Naive thymus-derived CD8-positive, alpha-beta T cell (primary cell): Measurements from ENCODE around the gene SCAPER. TPM values are rescaled to one million over a fixed set of nuclear protein-coding genes. Genes with fewer than 3 reads are reported as not detected.

ENCODE experiments used
- ATAC-seq, 2 donors: fragments of 150-1000 bp; cut with Tn5 transposase in 1 of 2; sonication (Bioruptor Pico), chemical (Tn5 transposase) in 1 of 2; 1 replicate in 1 of 2; 2 replicates in 1 of 2; pipeline ENCODE4 v1.10.0; 2021; ENCODE audit warnings: mild to moderate bottlenecking in 2 of 2, moderate library complexity in 2 of 2
- POLR2A ChIA-PET: fragments of 350-600 bp; sonication (Branson Sonifier 250); formaldehyde crosslinking; loops from one replicate; lab custom pipeline; 2021; ENCODE audit warnings: antibody characterized with exemption; lab: Charles Lee
- DNase-seq, 10 donors: peaks; one replicate each; pipeline versions ENCODE4 v3.0.0 to v3.0.0-alpha.2; 2020 to 2022
- H3K27ac Mint-ChIP-seq, 10 donors: one replicate each; pipeline ENCODE4 v1.8.0; 2020 to 2022; ENCODE audit warnings: mild to moderate bottlenecking in 10 of 10, mixed read lengths in 10 of 10, moderate library complexity in 4 of 10, inconsistent platforms in 1 of 10
- H3K27me3 Mint-ChIP-seq, 5 donors: one replicate each; pipeline ENCODE4 v1.8.0; 2021 to 2022; ENCODE audit warnings: mixed read lengths in 5 of 5
- H3K36me3 Mint-ChIP-seq, 3 donors: one replicate each; pipeline ENCODE4 v1.8.0; 2020 to 2022; ENCODE audit warnings: mixed read lengths in 3 of 3, mild to moderate bottlenecking in 2 of 3, inconsistent platforms in 1 of 3
- H3K4me1 Mint-ChIP-seq, 4 donors: one replicate each; pipeline ENCODE4 v1.8.0; 2021 to 2022; ENCODE audit warnings: mixed read lengths in 4 of 4
- H3K4me3 Mint-ChIP-seq, 10 donors: one replicate each; pipeline ENCODE4 v1.8.0; 2020 to 2022; ENCODE audit warnings: mild to moderate bottlenecking in 10 of 10, mixed read lengths in 10 of 10, moderate library complexity in 6 of 10, inconsistent platforms in 1 of 10
- H3K9me3 Mint-ChIP-seq, 9 donors: one replicate each; pipeline ENCODE4 v1.8.0; 2020 to 2022; ENCODE audit warnings: mixed read lengths in 9 of 9, mild to moderate bottlenecking in 3 of 9, inconsistent platforms in 1 of 9, moderate library complexity in 1 of 9
- polyA plus RNA-seq, 3 donors: library from polyadenylated mRNA; unstranded; fragments of 300-500 nt; fragmentation: Illumina TruSeq; gene quantifications; one replicate each; pipeline ENCODE4 v1.2.3, GENCODE V29; 2021
- total RNA-seq, 8 experiments: library from RNA in 2 of 8; stranded (reverse) in 2 of 8; gene quantifications; one replicate each; pipeline ENCODE4 v1.2.3 and lab custom pipeline; 2021 to 2026

Gene SCAPER
- total and polyA plus RNA-seq, 5 experiments from 2014 or later = 12.3 to 58.5 (median 17.7) TPM

GRCh38 chr15:76799760-76800159, 105.4 kb downstream of the SCAPER start:
- DNase-seq = no peak
- Mint-ChIP-seq H3K4me3 (no peak overlapping the region), H3K36me3 (peaks cover 13 to 77% (median 45%) of the 10 kb centered on the region in 3 donors), H3K4me1 (peaks cover 0 to 2% (median 0%) of the 10 kb centered on the region in 4 donors), H3K9me3 (no peaks in the 10 kb centered on the region), H3K27ac (no peak overlapping the region), H3K27me3 (no peaks in the 10 kb centered on the region)
- no peak for ATAC-seq
- POLR2A ChIA-PET = no interaction called here

- Mint-ChIP-seq H3K4me1 (no peaks in the 10 kb centered on the region), H3K9me3 (peaks cover 0 to 11% (median 7%) of the 10 kb centered on the region in 9 donors), H3K27ac (no peak overlapping the region), H3K36me3 (peaks cover 32 to 82% (median 65%) of the 10 kb centered on the region in 3 donors), H3K4me3 (no peak overlapping the region), H3K27me3 (no peaks in the 10 kb centered on the region)
- POLR2A ChIA-PET = no interaction called here
- ATAC-seq (no peak), DNase-seq (no peak)
Observed at GRCh38 chr15:76795217-76795616, 109.9 kb downstream of the SCAPER start.

- Mint-ChIP-seq H3K4me1 (no peaks in the 10 kb centered on the region), H3K4me3 (no peak overlapping the region), H3K9me3 (peaks cover 0 to 11% (median 7%) of the 10 kb centered on the region in 9 donors), H3K27ac (no peak overlapping the region), H3K27me3 (no peaks in the 10 kb centered on the region), H3K36me3 (peaks cover 30 to 66% (median 58%) of the 10 kb centered on the region in 3 donors)
- DNase-seq = no peak
- no peak for ATAC-seq
- POLR2A ChIA-PET = no interaction called here
Observed at GRCh38 chr15:76793162-76793561, 112.0 kb downstream of the SCAPER start.

GRCh38 chr15:76791511-76791910, 113.6 kb downstream of the SCAPER start:
- Mint-ChIP-seq H3K27ac (no peak overlapping the region), H3K4me1 (no peaks in the 10 kb centered on the region), H3K36me3 (peaks cover 32 to 57% (median 51%) of the 10 kb centered on the region in 3 donors)

GRCh38 chr15:76787273-76787672, 117.9 kb downstream of the SCAPER start:
- no peak for DNase-seq
- Mint-ChIP-seq H3K4me3 (no peak overlapping the region), H3K36me3 (peaks cover 25 to 70% (median 65%) of the 10 kb centered on the region in 3 donors), H3K27ac (no peak overlapping the region), H3K9me3 (peaks cover 0 to 20% (median 8%) of the 10 kb centered on the region in 9 donors), H3K4me1 (peaks cover 0 to 5% (median under 1%) of the 10 kb centered on the region in 4 donors), H3K27me3 (no peaks in the 10 kb centered on the region)
- POLR2A ChIA-PET = no interaction called here
- no peak for ATAC-seq

More at GRCh38 chr15:76791511-76791910, 113.6 kb downstream of the SCAPER start:
- no peak for ATAC-seq
- peaks cover 0 to 11% (median 7%) of the 10 kb centered on the region in 9 donors for H3K9me3 Mint-ChIP-seq
- POLR2A ChIA-PET = no interaction called here
- H3K27me3 Mint-ChIP-seq = no peaks in the 10 kb centered on the region
- no peak for DNase-seq
- no peak overlapping the region for H3K4me3 Mint-ChIP-seq

- Mint-ChIP-seq H3K9me3 (peaks cover 0 to 25% (median 6%) of the 10 kb centered on the region in 9 donors), H3K27ac (no peak overlapping the region), H3K4me3 (no peak overlapping the region), H3K36me3 (peaks cover 11 to 46% (median 44%) of the 10 kb centered on the region in 3 donors), H3K4me1 (peaks cover 0 to 5% (median under 1%) of the 10 kb centered on the region in 4 donors), H3K27me3 (no peaks in the 10 kb centered on the region)
- POLR2A ChIA-PET = no interaction called here
- DNase-seq (no peak), ATAC-seq (no peak)
Observed at GRCh38 chr15:76776969-76777368, 128.2 kb downstream of the SCAPER start.

- peaks cover 0 to 20% (median 6%) of the 10 kb centered on the region in 9 donors for H3K9me3 Mint-ChIP-seq
- no peaks in the 10 kb centered on the region for H3K27me3 Mint-ChIP-seq
- DNase-seq (no peak), ATAC-seq (no peak)
- POLR2A ChIA-PET = no interaction called here
- H3K4me3 Mint-ChIP-seq = no peak overlapping the region
- peaks cover 0 to 5% (median 0%) of the 10 kb centered on the region in 4 donors for H3K4me1 Mint-ChIP-seq
- H3K36me3 Mint-ChIP-seq = peaks cover 11 to 51% (median 39%) of the 10 kb centered on the region in 3 donors
- H3K27ac Mint-ChIP-seq = no peak overlapping the region
Observed at GRCh38 chr15:76776480-76776879, 128.7 kb downstream of the SCAPER start.

GRCh38 chr15:76773234-76773633, 131.9 kb downstream of the SCAPER start:
- no peak for ATAC-seq
- Mint-ChIP-seq H3K9me3 (peaks cover 0 to 11% (median 8%) of the 10 kb centered on the region in 9 donors), H3K4me1 (peaks cover 0 to 2% (median under 1%) of the 10 kb centered on the region in 4 donors), H3K27ac (no peak overlapping the region), H3K27me3 (no peaks in the 10 kb centered on the region), H3K4me3 (no peak overlapping the region), H3K36me3 (peaks cover 8 to 59% (median 38%) of the 10 kb centered on the region in 3 donors)
- POLR2A ChIA-PET = no interaction called here
- no peak for DNase-seq

GRCh38 chr15:76772776-76773175, 132.4 kb downstream of the SCAPER start:
- peak overlapping the region in 2 of 10 donors; percentile 21 to 55 for H3K27ac Mint-ChIP-seq
- H3K36me3 Mint-ChIP-seq = peaks cover 10 to 61% (median 40%) of the 10 kb centered on the region in 3 donors
- no peaks in the 10 kb centered on the region for H3K27me3 Mint-ChIP-seq
- no peak for DNase-seq
- POLR2A ChIA-PET = no interaction called here
- H3K4me3 Mint-ChIP-seq = no peak overlapping the region
- peaks cover 0 to 11% (median 8%) of the 10 kb centered on the region in 9 donors for H3K9me3 Mint-ChIP-seq
- H3K4me1 Mint-ChIP-seq = peaks cover 0 to 2% (median under 1%) of the 10 kb centered on the region in 4 donors
- no peak for ATAC-seq

GRCh38 chr15:76764004-76764403, 141.1 kb downstream of the SCAPER start:
- POLR2A ChIA-PET = no interaction called here
- no peak for ATAC-seq
- no peak for DNase-seq
- no peaks in the 10 kb centered on the region for H3K27me3 Mint-ChIP-seq
- H3K36me3 Mint-ChIP-seq = peaks cover 33 to 81% (median 74%) of the 10 kb centered on the region in 3 donors
- peaks cover 0 to 16% (median 7%) of the 10 kb centered on the region in 9 donors for H3K9me3 Mint-ChIP-seq
- no peaks in the 10 kb centered on the region for H3K4me1 Mint-ChIP-seq
- no peak overlapping the region for H3K4me3 Mint-ChIP-seq
- H3K27ac Mint-ChIP-seq = no peak overlapping the region

GRCh38 chr15:76763554-76763953, 141.6 kb downstream of the SCAPER start:
- Mint-ChIP-seq H3K4me3 (no peak overlapping the region), H3K4me1 (no peaks in the 10 kb centered on the region), H3K36me3 (peaks cover 33 to 81% (median 74%) of the 10 kb centered on the region in 3 donors), H3K27ac (no peak overlapping the region), H3K9me3 (peaks cover 0 to 16% (median 7%) of the 10 kb centered on the region in 9 donors), H3K27me3 (no peaks in the 10 kb centered on the region)
- DNase-seq = peak in 1 of 10 donors; percentile 1
- POLR2A ChIA-PET = no interaction called here
- ATAC-seq = no peak

- POLR2A ChIA-PET = no interaction called here
- no peak for ATAC-seq
- Mint-ChIP-seq H3K27me3 (no peaks in the 10 kb centered on the region), H3K4me1 (no peaks in the 10 kb centered on the region), H3K36me3 (peaks cover 8 to 36% (median 36%) of the 10 kb centered on the region in 3 donors), H3K4me3 (no peak overlapping the region), H3K27ac (no peak overlapping the region), H3K9me3 (no peaks in the 10 kb centered on the region)
- DNase-seq = no peak
Observed at GRCh38 chr15:76756381-76756780, 148.8 kb downstream of the SCAPER start.

- Mint-ChIP-seq H3K4me3 (no peak overlapping the region), H3K36me3 (peaks cover 0 to 24% (median 22%) of the 10 kb centered on the region in 3 donors), H3K9me3 (no peaks in the 10 kb centered on the region), H3K4me1 (peaks cover 0 to 7% (median 3%) of the 10 kb centered on the region in 4 donors), H3K27ac (no peak overlapping the region), H3K27me3 (no peaks in the 10 kb centered on the region)
- ATAC-seq (no peak), DNase-seq (no peak)
- POLR2A ChIA-PET = no interaction called here
Observed at GRCh38 chr15:76753771-76754170, 151.4 kb downstream of the SCAPER start.
